ENCODE measurements around the gene PEG3.

The PEG3 gene

DNA sequence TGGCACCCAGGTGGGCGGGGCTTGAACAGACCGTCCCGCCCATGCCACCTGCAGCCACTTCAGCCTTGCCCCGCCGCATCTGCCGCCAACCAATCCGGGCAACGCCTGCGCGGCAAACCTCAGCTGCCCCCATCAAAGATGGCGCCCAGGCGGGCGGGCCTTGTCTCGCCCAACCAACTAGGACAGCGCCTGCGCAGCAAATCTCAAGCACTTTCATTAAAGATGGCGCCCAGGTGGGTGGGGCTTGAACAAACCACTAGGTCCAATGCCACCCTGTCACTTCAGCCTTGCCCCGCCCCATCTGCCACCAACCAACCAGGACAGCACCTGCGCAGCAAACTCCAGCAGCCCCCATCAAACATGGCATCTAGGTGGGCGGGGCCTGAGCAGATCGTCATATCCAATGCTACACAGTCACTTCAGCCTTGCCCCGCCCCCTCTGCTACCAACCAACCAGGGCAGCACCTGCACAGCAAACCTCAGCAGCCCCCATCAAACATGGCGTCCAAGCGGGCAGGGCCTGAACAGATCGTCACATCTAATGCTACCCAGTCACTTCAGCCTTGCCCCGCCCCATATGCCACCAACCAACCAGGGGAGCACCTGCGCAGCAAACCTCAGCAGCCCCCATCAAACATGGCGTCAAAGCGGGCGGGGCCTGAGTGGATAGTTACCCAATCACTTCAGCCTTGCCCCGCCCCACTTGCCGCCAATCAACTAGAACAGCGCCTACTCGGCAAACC, 1.4 kb downstream of the PEG3 start:
- no peaks in the 10 kb centered on the region for H3K27me3 ChIP-seq (ENCODE audit: control insufficient read depth in 1 of 2, insufficient read depth in 2 of 2, low read length in 2 of 2)

DNA sequence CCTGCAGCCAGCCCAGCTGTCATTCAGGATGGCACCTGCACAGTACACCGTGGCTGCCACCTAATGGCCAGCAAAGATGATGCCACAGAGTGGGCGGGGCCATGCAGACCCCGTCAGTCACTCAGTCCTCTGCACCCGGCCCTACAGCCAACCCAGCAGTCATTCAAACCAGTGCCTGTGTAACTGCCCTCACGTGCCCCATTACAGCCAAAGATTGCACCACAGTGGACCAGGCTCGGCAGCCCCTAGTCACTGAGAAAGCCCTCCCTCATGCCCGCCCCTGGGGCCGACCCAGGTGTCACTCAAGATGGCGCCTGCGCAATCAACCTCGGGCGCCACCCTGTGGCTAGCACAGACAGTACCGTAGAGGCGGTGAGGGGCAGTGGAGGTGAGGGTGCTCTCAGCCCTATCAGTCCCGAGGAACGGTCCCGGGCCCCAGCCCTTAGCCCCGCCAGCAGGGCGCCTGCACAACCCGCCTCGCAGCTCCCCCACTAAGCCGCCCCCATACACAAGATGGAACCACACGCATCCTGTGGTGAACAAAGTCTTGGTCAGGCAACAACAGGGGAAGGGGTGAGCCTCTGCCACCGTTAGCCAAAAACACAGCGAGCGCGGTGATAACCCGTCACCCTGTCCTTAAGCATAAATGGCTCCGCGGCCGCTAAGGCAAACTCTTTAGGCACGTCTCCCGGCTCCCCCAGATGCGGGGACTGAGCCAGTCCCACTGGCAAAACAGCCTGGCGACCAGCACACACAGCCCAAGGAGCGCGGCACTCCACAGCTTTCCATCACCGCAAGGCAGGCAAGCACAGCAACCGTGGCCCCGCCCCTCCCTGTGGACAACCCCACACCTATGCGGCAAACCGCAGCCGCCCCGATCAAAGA, 2.3 kb downstream of the PEG3 start:
- H3K27ac ChIP-seq (ENCODE audit: low read length), result peak overlapping the region; percentile 83
- H3K36me3 ChIP-seq (ENCODE audit: control insufficient read depth in 2 of 2, insufficient read depth in 2 of 2, low read length in 2 of 2), result peaks cover 0 to 6% of the 10 kb centered on the region in 2 donors
- H3K4me3 ChIP-seq (ENCODE audit: low read length in 2 of 2), result peak overlapping the region; percentile 32 to 77
- H3K4me1 ChIP-seq (ENCODE audit: control insufficient read depth, insufficient read depth, low read length), result peaks cover 13% of the 10 kb centered on the region
- H3K9me3 ChIP-seq (ENCODE audit: control insufficient read depth in 2 of 2, low read length in 2 of 2), result no peaks in the 10 kb centered on the region
- H3K9ac ChIP-seq (ENCODE audit: low read length in 2 of 2), result peak overlapping the region; percentile 14 to 62
- no peaks in the 10 kb centered on the region for H3K27me3 ChIP-seq (ENCODE audit: control insufficient read depth in 1 of 2, insufficient read depth in 2 of 2, low read length in 2 of 2)

More for the DNA sequence above, 1.4 kb downstream of the PEG3 start:
- peak overlapping the region; percentile 32 to 77 for H3K4me3 ChIP-seq (ENCODE audit: low read length in 2 of 2)
- no peaks in the 10 kb centered on the region for H3K9me3 ChIP-seq (ENCODE audit: control insufficient read depth in 2 of 2, low read length in 2 of 2)
- no peak overlapping the region for H3K9ac ChIP-seq (ENCODE audit: low read length in 2 of 2)
- H3K36me3 ChIP-seq (ENCODE audit: control insufficient read depth in 2 of 2, insufficient read depth in 2 of 2, low read length in 2 of 2), result peaks cover 0 to 3% of the 10 kb centered on the region in 2 donors
- H3K4me1 ChIP-seq (ENCODE audit: control insufficient read depth, insufficient read depth, low read length), result peaks cover 13% of the 10 kb centered on the region
- H3K27ac ChIP-seq (ENCODE audit: low read length), result peak overlapping the region; percentile 83

DNA sequence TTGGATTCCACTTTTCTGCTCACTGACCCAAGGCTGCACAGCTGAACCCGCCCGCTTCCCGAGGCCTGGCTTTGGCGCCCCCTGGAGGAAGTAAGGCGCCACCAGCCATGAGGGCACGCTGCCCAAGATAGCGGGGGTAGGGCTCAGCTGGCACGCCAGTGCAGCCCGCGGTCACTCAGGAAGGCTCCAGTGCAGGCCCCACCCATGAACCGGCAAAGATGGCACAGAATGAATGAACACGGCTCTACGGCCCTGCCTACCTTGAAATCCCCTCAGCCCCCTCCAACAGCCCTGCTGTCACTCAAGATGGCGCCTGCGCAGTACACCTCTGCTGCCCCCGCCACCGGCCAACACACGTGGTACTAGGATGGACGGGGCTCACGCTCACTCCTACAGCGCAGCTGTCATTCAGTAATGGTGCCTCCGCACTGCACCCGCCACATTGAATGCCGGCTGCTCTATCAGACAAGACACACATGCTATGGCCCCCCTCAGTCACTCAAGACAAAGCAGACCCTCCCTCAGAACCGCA, 3.0 kb downstream of the PEG3 start:
- Histone ChIP-seq H3K4me3 (ENCODE audit: low read length in 2 of 2) (peak overlapping the region; percentile 32 to 77), H3K9ac (ENCODE audit: low read length in 2 of 2) (no peak overlapping the region), H3K9me3 (ENCODE audit: control insufficient read depth in 2 of 2, low read length in 2 of 2) (no peaks in the 10 kb centered on the region)

DNA sequence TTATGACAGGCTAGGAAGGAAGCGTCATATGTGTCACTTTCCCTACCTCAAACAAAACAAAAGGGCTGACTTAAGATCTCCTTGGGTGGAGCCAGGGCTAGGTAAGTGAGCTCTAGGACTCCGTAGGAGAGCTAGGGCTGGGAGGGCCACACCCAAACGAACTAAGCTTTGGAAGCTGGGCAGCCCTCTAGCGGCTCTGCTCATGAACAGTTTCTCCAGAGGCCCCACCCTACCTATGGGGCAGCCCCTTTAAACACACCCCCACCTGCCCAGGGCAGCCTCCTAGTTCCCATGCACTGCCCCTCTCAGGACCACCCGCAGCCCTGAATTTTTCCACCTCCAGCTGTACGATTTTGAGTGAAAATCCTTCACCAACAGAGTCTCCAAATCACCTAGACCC, 3.5 kb downstream of the PEG3 start:
- Histone ChIP-seq H3K4me1 (ENCODE audit: control insufficient read depth, insufficient read depth, low read length) (peaks cover 13% of the 10 kb centered on the region), H3K27me3 (ENCODE audit: control insufficient read depth in 1 of 2, insufficient read depth in 2 of 2, low read length in 2 of 2) (no peaks in the 10 kb centered on the region), H3K9ac (ENCODE audit: low read length in 2 of 2) (no peak overlapping the region), H3K36me3 (ENCODE audit: control insufficient read depth in 2 of 2, insufficient read depth in 2 of 2, low read length in 2 of 2) (peaks cover 0 to 7% of the 10 kb centered on the region in 2 donors), H3K27ac (ENCODE audit: low read length) (no peak overlapping the region), H3K4me3 (ENCODE audit: low read length in 2 of 2) (peak overlapping the region in 1 of 2 donors; percentile 77), H3K9me3 (ENCODE audit: control insufficient read depth in 2 of 2, low read length in 2 of 2) (no peaks in the 10 kb centered on the region)

More for the DNA sequence above, 3.0 kb downstream of the PEG3 start:
- H3K4me1 ChIP-seq (ENCODE audit: control insufficient read depth, insufficient read depth, low read length), result peaks cover 13% of the 10 kb centered on the region
- H3K27me3 ChIP-seq (ENCODE audit: control insufficient read depth in 1 of 2, insufficient read depth in 2 of 2, low read length in 2 of 2), result no peaks in the 10 kb centered on the region
- peak overlapping the region; percentile 83 for H3K27ac ChIP-seq (ENCODE audit: low read length)
- peaks cover 0 to 7% of the 10 kb centered on the region in 2 donors for H3K36me3 ChIP-seq (ENCODE audit: control insufficient read depth in 2 of 2, insufficient read depth in 2 of 2, low read length in 2 of 2)

DNA sequence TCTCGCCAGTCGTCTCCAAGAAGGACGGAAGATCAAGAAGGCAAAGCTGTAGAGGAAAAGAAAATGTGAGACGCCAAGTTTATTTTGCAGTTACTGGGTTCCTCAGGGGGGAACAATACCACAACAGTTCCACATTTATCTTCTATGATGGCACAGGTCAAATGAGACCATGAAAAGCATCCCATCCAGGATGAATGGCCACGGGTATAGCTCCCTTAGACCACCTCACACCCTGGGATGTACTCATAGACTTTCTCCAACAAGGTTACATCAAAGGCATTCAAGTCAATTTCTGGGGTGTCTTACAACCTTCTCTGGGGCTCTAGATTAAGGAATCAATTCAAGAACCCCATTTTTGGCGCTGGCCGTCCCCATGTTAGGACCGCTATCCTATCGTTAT, 4.5 kb downstream of the PEG3 start:
- no peaks in the 10 kb centered on the region for H3K9me3 ChIP-seq (ENCODE audit: control insufficient read depth in 2 of 2, low read length in 2 of 2)
- H3K4me1 ChIP-seq (ENCODE audit: control insufficient read depth, insufficient read depth, low read length), result peaks cover 13% of the 10 kb centered on the region
- peaks cover 0 to 7% of the 10 kb centered on the region in 2 donors for H3K36me3 ChIP-seq (ENCODE audit: control insufficient read depth in 2 of 2, insufficient read depth in 2 of 2, low read length in 2 of 2)
- H3K4me3 ChIP-seq (ENCODE audit: low read length in 2 of 2), result no peak overlapping the region
- no peak overlapping the region for H3K9ac ChIP-seq (ENCODE audit: low read length in 2 of 2)
- no peak overlapping the region for H3K27ac ChIP-seq (ENCODE audit: low read length)
- H3K27me3 ChIP-seq (ENCODE audit: control insufficient read depth in 1 of 2, insufficient read depth in 2 of 2, low read length in 2 of 2), result no peaks in the 10 kb centered on the region

DNA sequence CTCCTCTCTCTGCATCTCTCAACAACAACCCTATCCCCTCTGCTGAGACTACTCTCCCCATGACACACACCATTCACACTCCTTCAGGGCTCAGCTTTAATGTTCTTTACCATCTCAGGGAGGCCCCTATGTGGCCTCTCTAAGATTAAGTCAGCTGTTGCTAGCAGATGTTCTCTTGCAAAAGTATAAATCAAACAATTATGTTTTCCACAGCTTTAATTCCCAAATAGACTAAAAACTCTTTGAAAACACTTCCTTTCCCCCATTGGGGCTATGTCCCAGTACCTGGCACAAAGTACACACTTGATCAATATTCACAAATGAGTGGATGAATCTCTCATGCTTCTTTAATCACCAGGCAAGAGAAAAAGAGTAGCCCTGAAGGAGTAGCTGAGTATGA, 5.1 kb downstream of the PEG3 start:
- peaks cover 0 to 7% of the 10 kb centered on the region in 2 donors for H3K36me3 ChIP-seq (ENCODE audit: control insufficient read depth in 2 of 2, insufficient read depth in 2 of 2, low read length in 2 of 2)
- H3K9ac ChIP-seq (ENCODE audit: low read length in 2 of 2), result no peak overlapping the region
- peaks cover 13% of the 10 kb centered on the region for H3K4me1 ChIP-seq (ENCODE audit: control insufficient read depth, insufficient read depth, low read length)
- no peak overlapping the region for H3K4me3 ChIP-seq (ENCODE audit: low read length in 2 of 2)
- H3K9me3 ChIP-seq (ENCODE audit: control insufficient read depth in 2 of 2, low read length in 2 of 2), result no peaks in the 10 kb centered on the region
- H3K27me3 ChIP-seq (ENCODE audit: control insufficient read depth in 1 of 2, insufficient read depth in 2 of 2, low read length in 2 of 2), result no peaks in the 10 kb centered on the region
- no peak overlapping the region for H3K27ac ChIP-seq (ENCODE audit: low read length)

DNA sequence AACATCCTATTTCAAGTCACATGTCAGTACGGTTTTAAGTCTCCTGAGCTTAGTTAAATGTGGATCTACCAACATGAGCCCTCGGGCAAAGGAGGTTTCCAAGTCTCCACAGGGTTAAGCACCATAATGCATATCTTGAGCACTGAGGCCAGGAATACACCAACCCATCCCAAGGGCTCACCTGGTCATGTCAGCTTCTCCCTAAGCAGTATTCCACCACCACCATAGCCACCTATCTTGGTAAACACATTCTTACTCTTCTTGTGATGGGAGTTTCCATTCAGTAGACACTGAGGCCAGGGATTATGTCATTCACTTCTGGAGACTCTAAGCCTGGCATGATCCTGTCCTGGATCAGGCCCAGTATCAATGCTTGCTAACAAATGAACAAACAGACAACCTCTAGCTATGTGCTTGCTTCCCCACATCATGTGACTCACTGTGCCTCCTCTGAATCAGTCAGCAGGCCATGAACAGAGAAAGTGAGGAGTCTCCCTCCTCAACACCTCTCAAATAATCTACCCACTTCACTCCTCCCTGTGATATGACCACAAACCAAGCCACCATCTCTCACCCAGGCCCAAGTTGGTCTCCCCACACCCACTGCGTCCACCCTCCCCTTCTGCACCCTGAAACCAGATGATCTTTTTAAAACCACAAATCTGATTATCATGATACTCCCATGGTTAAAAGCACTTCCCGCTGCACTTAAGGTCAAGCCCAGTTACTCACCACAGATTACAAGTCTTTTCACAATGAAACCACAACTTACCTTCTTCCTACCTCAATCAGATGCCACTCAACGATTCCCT, 5.8 kb downstream of the PEG3 start:
- H3K27ac ChIP-seq (ENCODE audit: low read length), result no peak overlapping the region
- H3K36me3 ChIP-seq (ENCODE audit: control insufficient read depth in 2 of 2, insufficient read depth in 2 of 2, low read length in 2 of 2), result peaks cover 0 to 7% of the 10 kb centered on the region in 2 donors
- H3K27me3 ChIP-seq (ENCODE audit: control insufficient read depth in 1 of 2, insufficient read depth in 2 of 2, low read length in 2 of 2), result no peaks in the 10 kb centered on the region
- H3K4me1 ChIP-seq (ENCODE audit: control insufficient read depth, insufficient read depth, low read length), result peaks cover 10% of the 10 kb centered on the region
- H3K9me3 ChIP-seq (ENCODE audit: control insufficient read depth in 2 of 2, low read length in 2 of 2), result no peaks in the 10 kb centered on the region
- no peak overlapping the region for H3K9ac ChIP-seq (ENCODE audit: low read length in 2 of 2)
- H3K4me3 ChIP-seq (ENCODE audit: low read length in 2 of 2), result no peak overlapping the region

DNA sequence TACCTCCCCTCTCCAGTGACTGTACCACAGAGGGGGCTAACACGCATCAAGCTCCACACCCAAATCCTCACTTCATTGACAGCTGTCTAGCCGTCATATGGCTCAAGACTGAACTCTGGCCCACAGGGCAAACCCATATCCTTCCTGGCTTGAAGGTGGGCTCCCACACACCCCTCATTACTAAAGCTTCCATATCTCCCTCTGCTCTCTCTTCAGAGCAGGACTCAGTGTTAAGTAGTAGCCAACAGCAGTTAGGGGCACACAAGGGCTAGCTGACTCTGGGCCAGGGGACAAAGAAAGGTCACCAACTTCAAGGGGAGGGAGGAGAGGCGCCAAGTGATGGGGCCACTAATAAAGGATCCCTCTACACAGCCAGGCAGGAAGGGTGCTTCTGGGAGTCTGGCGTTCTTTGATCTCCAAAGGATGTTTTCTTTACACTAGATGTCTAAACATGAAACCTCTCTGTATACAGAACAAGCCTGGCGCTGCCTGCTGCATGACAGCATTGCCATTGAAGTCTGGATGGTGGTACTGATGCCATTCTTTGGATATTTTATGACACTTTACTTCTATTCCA, 8.1 kb downstream of the PEG3 start:
- H3K4me1 ChIP-seq (ENCODE audit: control insufficient read depth, insufficient read depth, low read length), result peaks cover 5% of the 10 kb centered on the region
- H3K4me3 ChIP-seq (ENCODE audit: low read length in 2 of 2), result no peak overlapping the region
- no peaks in the 10 kb centered on the region for H3K9me3 ChIP-seq (ENCODE audit: control insufficient read depth in 2 of 2, low read length in 2 of 2)
- H3K36me3 ChIP-seq (ENCODE audit: control insufficient read depth in 2 of 2, insufficient read depth in 2 of 2, low read length in 2 of 2), result peaks cover 0 to 7% of the 10 kb centered on the region in 2 donors
- H3K9ac ChIP-seq (ENCODE audit: low read length in 2 of 2), result no peak overlapping the region
- H3K27me3 ChIP-seq (ENCODE audit: control insufficient read depth in 1 of 2, insufficient read depth in 2 of 2, low read length in 2 of 2), result no peaks in the 10 kb centered on the region
- no peak overlapping the region for H3K27ac ChIP-seq (ENCODE audit: low read length)

DNA sequence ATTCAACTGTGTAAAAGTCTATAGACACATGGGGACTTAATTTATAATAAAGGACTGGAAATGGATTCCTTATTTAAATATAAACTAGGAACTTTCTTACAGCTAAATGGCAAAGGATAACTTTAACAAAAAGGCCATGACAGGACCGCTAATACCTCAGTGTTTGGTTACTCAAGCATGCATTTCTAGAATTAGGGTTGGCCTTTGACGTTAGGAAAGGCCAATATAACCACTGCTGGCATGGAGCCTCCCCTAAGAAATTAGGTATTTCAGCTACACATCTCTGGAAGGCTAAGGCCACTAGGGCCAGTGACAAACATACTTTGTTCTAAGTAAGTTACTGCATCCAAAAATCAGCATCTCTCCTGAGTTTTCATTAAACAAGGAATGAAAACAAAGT, 9.3 kb downstream of the PEG3 start:
- peaks cover 0 to 7% of the 10 kb centered on the region in 2 donors for H3K36me3 ChIP-seq (ENCODE audit: control insufficient read depth in 2 of 2, insufficient read depth in 2 of 2, low read length in 2 of 2)
- no peaks in the 10 kb centered on the region for H3K9me3 ChIP-seq (ENCODE audit: control insufficient read depth in 2 of 2, low read length in 2 of 2)
- no peak overlapping the region for H3K9ac ChIP-seq (ENCODE audit: low read length in 2 of 2)
- H3K4me3 ChIP-seq (ENCODE audit: low read length in 2 of 2), result no peak overlapping the region
- no peaks in the 10 kb centered on the region for H3K4me1 ChIP-seq (ENCODE audit: control insufficient read depth, insufficient read depth, low read length)
- H3K27me3 ChIP-seq (ENCODE audit: control insufficient read depth in 1 of 2, insufficient read depth in 2 of 2, low read length in 2 of 2), result no peaks in the 10 kb centered on the region
- no peak overlapping the region for H3K27ac ChIP-seq (ENCODE audit: low read length)

DNA sequence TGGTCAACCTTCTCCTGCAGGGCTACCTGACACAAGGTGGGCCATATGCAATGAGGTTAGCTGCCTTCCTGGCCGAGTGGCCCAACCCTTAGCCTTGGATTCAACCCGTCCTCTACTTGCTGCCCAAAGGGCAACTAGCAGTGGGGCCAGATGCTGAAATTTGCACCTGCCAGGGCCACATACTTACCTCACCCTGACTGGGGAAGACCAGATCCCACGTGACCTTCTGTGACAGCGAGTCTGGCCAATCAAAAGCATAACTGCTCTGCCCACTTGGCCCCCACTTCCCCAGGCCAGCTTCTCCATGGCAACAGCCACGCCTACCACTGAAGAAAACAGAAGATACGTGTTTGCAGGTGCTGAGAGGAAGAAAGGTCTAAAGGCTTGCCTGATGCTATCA, 10.9 kb downstream of the PEG3 start:
- Histone ChIP-seq H3K9ac (ENCODE audit: low read length in 2 of 2) (no peak overlapping the region), H3K27ac (ENCODE audit: low read length) (no peak overlapping the region), H3K4me3 (ENCODE audit: low read length in 2 of 2) (no peak overlapping the region), H3K36me3 (ENCODE audit: control insufficient read depth in 2 of 2, insufficient read depth in 2 of 2, low read length in 2 of 2) (peaks cover 0 to 7% of the 10 kb centered on the region in 2 donors), H3K4me1 (ENCODE audit: control insufficient read depth, insufficient read depth, low read length) (no peaks in the 10 kb centered on the region), H3K9me3 (ENCODE audit: control insufficient read depth in 2 of 2, low read length in 2 of 2) (no peaks in the 10 kb centered on the region), H3K27me3 (ENCODE audit: control insufficient read depth in 1 of 2, insufficient read depth in 2 of 2, low read length in 2 of 2) (no peaks in the 10 kb centered on the region)
